Activated naive CD4-positive, alpha-beta T cell treated with anti-CD3 and anti-CD28 coated beads, Interleukin-2, amount 10 ng/mL, durations not matched to agents 7 days and 5 days (primary cell): ENCODE results near the gene CSNK1A1.

Source experiments
- CTCF ChIA-PET: fragments of 350-600 bp; sonication (Branson Sonifier 250); formaldehyde crosslinking; loops from one replicate; lab custom pipeline; 2021; ENCODE audit warnings: antibody characterized with exemption; lab: Charles Lee
- DNase-seq: peaks from one replicate; pipeline ENCODE4 v3.0.0-alpha.2; 2020
- H3K27ac Mint-ChIP-seq: one replicate; pipeline ENCODE4 v1.8.0; 2021; ENCODE audit warnings: mild to moderate bottlenecking, moderate library complexity, mixed read lengths
- H3K27me3 Mint-ChIP-seq: one replicate; pipeline ENCODE4 v1.8.0; 2021; ENCODE audit warnings: mild to moderate bottlenecking, mixed read lengths
- H3K36me3 Mint-ChIP-seq: one replicate; pipeline ENCODE4 v1.8.0; 2021; ENCODE audit warnings: mixed read lengths
- H3K4me1 Mint-ChIP-seq: one replicate; pipeline ENCODE4 v1.8.0; 2021; ENCODE audit warnings: mixed read lengths
- H3K4me3 Mint-ChIP-seq: one replicate; pipeline ENCODE4 v1.8.0; 2021; ENCODE audit warnings: mild to moderate bottlenecking, moderate library complexity, mixed read lengths
- H3K9me3 Mint-ChIP-seq: one replicate; pipeline ENCODE4 v1.8.0; 2021; ENCODE audit warnings: mixed read lengths

The CSNK1A1 gene

DNA sequence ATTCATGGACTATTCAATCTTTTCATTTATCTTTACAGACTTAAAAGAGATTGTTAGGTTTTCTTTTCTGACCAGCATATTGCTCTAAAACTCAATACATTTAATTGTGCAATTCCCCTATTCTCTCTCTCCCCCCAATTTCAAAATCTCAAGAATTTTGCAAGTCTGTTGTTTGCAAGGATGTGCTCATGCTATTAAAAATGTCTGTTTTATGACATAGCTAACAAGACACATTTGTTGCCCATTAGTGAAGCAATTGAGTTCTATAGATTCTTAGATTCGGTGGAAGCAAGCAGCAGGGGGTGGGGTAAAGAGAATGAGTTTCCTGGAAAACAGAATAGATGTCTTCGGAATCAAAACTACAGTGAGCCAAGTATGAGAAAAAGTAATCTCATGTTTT is 8.5 kb upstream of the CSNK1A1 start:
- no peak for DNase-seq
- no peak overlapping the region for H3K27ac Mint-ChIP-seq
- H3K4me3 Mint-ChIP-seq, result no peak overlapping the region
- no peaks in the 10 kb centered on the region for H3K27me3 Mint-ChIP-seq
- peaks cover 30% of the 10 kb centered on the region for H3K4me1 Mint-ChIP-seq
- H3K36me3 Mint-ChIP-seq, result no peaks in the 10 kb centered on the region
- CTCF ChIA-PET, result interaction anchor here (1.0 to 1.2 kb wide), 2 partner anchors 117 to 192 kb away, joined by 4 read pairs; no protein-coding TSS in a partner anchor
- H3K9me3 Mint-ChIP-seq, result no peaks in the 10 kb centered on the region

DNA sequence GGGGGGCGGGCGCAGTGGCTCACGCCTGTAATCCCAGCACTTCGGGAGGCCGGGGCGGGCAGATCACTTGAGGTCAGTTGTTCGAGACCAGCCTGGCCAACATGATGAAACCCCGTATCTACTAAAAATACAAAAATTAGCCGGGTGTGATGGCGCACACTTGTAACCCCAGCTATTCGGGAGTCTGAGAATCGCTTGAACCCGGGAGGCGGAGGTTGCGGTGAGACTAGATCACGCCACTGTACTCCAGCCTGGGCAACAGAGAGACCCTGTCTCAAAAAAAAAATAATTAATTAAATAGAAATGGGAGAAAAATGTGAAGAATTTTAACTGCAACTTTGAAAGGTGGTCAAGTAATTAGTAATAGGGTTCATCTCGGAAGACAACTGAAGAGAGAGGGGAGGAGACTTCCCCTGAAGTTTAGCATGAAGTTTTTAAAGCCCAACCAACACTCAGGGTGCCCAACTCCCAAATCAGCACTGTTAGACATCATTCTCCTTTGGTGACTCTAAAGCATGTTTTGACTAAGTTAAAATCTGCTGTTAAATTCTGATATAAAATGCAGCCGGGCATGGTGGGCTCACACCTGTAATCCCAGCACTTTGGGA is 1.4 kb upstream of the CSNK1A1 start:
- Mint-ChIP-seq H3K9me3 (no peaks in the 10 kb centered on the region), H3K4me3 (no peak overlapping the region), H3K4me1 (peaks cover 24% of the 10 kb centered on the region), H3K27ac (no peak overlapping the region), H3K27me3 (peaks cover 4% of the 10 kb centered on the region), H3K36me3 (peaks cover 25% of the 10 kb centered on the region)
- CTCF ChIA-PET, result interaction anchor here (3.0 kb wide), 1 partner anchor 9 kb away, joined by 24 read pairs; no protein-coding TSS in a partner anchor
- DNase-seq, result no peak

DNA sequence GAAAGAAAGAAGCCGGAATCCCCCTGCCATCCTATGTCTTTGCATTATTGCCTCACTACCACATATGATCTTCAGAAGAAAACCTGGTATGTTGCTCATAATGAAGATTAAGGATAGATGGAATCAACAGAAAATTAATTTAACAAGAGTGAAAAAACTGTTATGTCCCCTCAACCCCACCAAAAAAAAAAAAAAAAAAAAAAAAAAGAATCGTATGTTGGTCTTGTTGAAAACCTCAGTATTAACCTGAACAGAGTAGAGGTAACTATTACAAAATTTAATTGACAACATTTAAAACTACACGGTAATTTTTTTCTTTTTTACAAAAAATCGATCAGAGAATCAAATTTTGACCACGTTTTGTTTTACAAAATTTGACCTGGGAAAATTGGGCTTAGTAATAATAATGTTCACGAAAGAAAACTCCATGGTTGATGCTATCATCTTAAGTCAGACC is 827 bp upstream of the CSNK1A1 start:
- Mint-ChIP-seq H3K27ac (peak overlapping the region; percentile 97), H3K4me3 (peak overlapping the region; percentile 95), H3K9me3 (no peaks in the 10 kb centered on the region), H3K4me1 (peaks cover 30% of the 10 kb centered on the region), H3K36me3 (peaks cover 31% of the 10 kb centered on the region), H3K27me3 (peaks cover 4% of the 10 kb centered on the region)
- CTCF ChIA-PET, result interaction anchor here (0.9 to 3.0 kb wide), 5 partner anchors 10 to 115 kb away, joined by 3 to 24 read pairs (median 4); no protein-coding TSS in a partner anchor
- no peak for DNase-seq

DNA sequence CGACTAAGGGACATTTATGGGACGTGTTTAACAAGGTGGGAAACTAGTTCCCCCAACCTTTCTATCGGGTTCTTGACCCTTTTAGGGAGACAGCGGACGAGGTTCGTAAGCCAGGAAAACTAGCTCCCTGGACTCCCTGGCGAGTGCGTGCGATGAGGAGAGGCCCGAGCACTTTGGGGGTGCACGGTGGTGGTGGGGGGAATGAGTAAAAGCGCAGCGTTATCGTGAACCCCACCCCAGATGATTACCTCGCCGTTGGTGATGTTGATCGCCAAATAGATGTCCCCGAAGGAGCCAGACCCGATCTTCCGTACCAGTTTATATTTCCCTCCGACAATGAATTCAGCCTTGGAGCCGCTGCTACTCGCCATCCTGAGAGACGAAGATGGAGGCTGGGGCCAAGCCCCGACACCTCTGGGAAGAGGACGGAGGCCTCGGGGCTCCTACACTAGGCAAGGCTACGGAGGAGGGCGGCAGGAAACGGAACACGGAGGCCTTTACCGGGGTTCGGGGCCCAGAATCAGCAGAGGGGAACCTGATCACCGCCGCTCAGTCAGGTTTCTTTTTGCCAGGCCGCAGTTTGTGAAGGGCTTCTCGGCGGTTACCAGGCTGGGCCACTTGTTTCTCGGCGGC is 529 bp downstream of the CSNK1A1 start:
- peak overlapping the region; percentile 97 for H3K27ac Mint-ChIP-seq
- H3K9me3 Mint-ChIP-seq, result no peaks in the 10 kb centered on the region
- peaks cover 4% of the 10 kb centered on the region for H3K27me3 Mint-ChIP-seq
- CTCF ChIA-PET, result interaction anchor here (0.5 to 3.0 kb wide), 8 partner anchors 11 to 114 kb away, joined by 3 to 24 read pairs (median 4); no protein-coding TSS in a partner anchor
- no peak for DNase-seq
- peaks cover 39% of the 10 kb centered on the region for H3K4me1 Mint-ChIP-seq
- peaks cover 39% of the 10 kb centered on the region for H3K36me3 Mint-ChIP-seq
- H3K4me3 Mint-ChIP-seq, result peak overlapping the region; percentile 95

DNA sequence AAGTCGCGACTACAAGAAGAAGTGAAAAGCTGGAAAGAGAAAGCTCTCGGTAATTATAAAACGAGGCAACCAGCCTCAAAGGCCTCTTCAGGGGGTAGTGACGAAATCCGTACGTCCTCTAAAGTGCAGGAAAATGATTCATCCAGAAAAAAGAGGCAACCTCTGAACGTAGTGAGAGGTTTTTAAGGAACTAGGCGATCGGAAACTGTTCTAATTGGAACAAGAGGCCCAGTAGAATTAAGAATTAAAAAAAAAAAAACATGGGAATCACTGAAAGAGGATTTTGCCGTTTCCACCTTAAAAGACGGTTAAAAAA is 1.0 kb downstream of the CSNK1A1 start:
- Mint-ChIP-seq H3K9me3 (no peaks in the 10 kb centered on the region), H3K27ac (peak overlapping the region; percentile 97), H3K4me3 (peak overlapping the region; percentile 95), H3K4me1 (peaks cover 43% of the 10 kb centered on the region), H3K36me3 (peaks cover 44% of the 10 kb centered on the region), H3K27me3 (peaks cover 4% of the 10 kb centered on the region)
- CTCF ChIA-PET, result interaction anchor here (1.2 to 2.0 kb wide), 3 partner anchors 13 to 35 kb away, joined by 3 to 8 read pairs (median 6); no protein-coding TSS in a partner anchor
- peak; percentile 27 for DNase-seq

DNA sequence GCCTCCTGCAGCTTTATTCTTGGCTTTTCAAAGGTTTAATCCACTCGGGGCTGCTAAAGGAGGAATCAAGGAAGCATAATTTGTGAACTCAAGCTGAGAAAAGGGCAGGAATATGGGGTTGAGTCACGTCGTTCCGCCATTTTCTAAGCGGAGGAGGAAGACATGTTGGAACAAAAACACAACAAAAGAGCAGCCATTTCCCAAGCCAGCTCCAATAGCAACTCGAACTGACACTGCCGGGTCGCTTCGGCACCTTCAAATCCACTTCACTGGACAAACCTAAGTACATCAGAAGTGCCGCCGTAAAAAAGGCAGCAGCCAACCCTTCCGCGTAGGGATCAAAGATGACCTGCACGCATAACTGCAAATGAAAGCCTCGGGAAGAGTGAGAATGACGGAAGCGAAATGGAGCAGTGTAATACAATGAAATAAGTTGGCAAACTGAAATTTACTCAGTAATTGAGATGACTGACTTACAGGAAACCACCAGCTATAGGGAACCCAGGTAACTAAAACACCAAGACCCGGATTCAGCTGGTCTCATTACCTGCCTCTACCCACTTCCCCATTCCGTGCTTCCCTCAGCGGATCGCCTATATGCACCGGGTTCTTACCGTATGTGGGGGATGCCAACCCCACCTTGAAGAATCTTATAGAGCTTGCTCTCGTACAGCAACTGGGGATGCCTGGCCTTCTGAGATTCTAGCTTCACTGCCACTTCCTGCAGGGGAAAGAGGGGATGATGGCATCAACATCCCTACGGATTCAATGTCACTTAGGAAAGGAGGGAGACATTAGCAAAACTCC is 1.6 kb downstream of the CSNK1A1 start:
- peak; percentile 62 for DNase-seq
- no peaks in the 10 kb centered on the region for H3K9me3 Mint-ChIP-seq
- H3K4me3 Mint-ChIP-seq, result peak overlapping the region; percentile 95
- peaks cover 43% of the 10 kb centered on the region for H3K4me1 Mint-ChIP-seq
- H3K27ac Mint-ChIP-seq, result peak overlapping the region; percentile 97
- CTCF ChIA-PET, result interaction anchor here (1.0 to 1.9 kb wide), 3 partner anchors 13 to 110 kb away, joined by 3 to 8 read pairs (median 3); no protein-coding TSS in a partner anchor
- H3K36me3 Mint-ChIP-seq, result peaks cover 44% of the 10 kb centered on the region
- H3K27me3 Mint-ChIP-seq, result peaks cover 4% of the 10 kb centered on the region

DNA sequence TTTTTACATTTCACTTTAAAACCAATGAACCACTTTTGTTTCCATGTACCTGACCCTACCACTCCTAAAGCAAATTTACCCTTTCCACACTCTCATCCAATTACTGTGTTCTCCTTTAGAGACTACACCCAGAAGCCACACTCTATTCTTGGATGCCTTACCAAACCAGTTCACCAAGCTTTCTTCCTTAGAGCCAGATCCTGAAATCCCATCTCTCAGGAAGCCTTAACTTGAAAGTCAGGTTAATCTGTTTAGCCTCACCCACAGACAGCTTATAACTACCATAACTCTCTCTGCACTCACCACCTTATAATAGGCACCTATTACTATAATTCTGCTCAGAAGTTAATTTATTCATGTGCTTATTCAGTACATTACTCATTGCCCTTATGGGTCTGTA is 4.3 kb downstream of the CSNK1A1 start:
- CTCF ChIA-PET, result interaction anchor here (0.6 kb wide), 1 partner anchor 120 kb away, joined by 3 read pairs; no protein-coding TSS in a partner anchor
- DNase-seq, result no peak
- Mint-ChIP-seq H3K27ac (peak overlapping the region; percentile 6), H3K4me1 (peaks cover 52% of the 10 kb centered on the region), H3K9me3 (no peaks in the 10 kb centered on the region), H3K4me3 (no peak overlapping the region), H3K27me3 (peaks cover 4% of the 10 kb centered on the region), H3K36me3 (peaks cover 53% of the 10 kb centered on the region)

DNA sequence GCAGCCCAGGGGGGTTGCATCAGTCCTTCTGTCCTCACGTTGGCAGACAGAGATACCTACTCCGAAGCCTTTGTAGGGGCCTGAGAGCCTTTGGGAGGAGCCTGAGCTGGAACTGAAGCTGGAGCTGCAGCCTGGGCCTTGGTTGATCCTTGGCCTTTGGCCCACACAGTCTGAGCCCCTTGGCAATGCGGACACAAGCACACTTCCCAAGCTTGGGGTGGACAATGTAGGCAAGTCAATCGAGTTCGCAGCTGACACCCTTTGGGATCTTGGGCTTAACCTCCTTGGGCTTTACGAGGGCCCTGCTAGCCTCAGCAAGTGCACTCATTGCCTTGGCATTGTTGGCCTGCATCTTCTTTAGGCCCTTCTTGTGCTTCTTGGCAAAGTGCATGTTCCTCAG is 5.9 kb downstream of the CSNK1A1 start:
- DNase-seq, result no peak
- Mint-ChIP-seq H3K36me3 (peaks cover 53% of the 10 kb centered on the region), H3K4me1 (peaks cover 53% of the 10 kb centered on the region), H3K27ac (no peak overlapping the region), H3K4me3 (no peak overlapping the region), H3K9me3 (no peaks in the 10 kb centered on the region), H3K27me3 (no peaks in the 10 kb centered on the region)
- CTCF ChIA-PET, result interaction anchor here (1.5 kb wide), 1 partner anchor 18 kb away, joined by 6 read pairs; no protein-coding TSS in a partner anchor

DNA sequence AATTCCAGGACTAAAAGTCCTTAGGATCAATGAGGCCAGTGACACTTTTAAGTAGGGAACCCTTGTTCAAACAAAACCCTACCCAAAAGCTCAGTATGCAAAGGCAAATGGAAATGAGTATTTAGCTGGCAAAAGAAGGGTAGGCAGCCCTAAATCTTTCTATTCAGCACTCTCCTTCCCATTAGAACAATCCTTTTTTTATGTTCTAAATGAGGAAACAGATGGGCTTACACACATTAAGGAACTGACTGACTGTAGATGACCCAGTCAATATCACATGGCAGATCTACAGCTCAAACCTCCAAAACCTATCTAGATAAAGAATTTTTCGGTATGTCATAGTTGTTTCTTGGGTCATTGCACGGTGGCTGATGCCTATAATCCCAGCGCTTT is 7.2 kb downstream of the CSNK1A1 start:
- no peak for DNase-seq
- Mint-ChIP-seq H3K27me3 (no peaks in the 10 kb centered on the region), H3K9me3 (no peaks in the 10 kb centered on the region), H3K27ac (no peak overlapping the region), H3K36me3 (peaks cover 42% of the 10 kb centered on the region), H3K4me1 (peaks cover 57% of the 10 kb centered on the region), H3K4me3 (no peak overlapping the region)
- CTCF ChIA-PET, result interaction anchor here (0.6 to 1.5 kb wide), 6 partner anchors 19 to 212 kb away, joined by 3 to 7 read pairs (median 4); no protein-coding TSS in a partner anchor

DNA sequence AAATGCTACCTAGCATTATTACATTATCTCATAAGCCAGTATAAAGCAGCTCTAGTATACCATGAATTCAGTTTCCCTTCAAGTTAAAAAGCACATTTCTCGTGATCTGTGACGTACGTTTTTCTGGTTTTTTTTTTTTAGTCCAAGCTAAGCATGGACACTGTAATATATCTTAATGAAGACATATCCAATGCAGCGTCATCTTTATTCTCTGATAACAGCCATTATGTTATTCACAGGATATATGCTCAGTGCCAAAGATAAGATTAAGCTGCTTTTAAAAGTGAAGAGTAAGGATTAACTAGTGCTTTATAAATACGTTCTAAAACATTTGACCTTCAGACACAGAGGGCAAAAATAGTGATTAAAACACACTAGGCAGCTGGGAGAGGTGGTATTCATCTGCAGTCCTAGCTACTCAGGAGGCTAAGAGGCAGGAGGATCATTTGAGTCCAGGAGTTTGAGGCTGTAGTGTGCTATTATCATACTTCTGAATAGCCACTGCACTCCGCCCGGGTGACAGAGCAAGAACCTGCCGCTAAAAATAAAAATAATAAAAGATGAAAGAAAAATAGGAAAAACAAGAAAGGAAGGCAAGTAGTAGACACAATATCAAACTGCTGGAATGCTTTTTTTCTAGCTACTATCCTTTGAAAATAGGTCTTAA is 7.7 kb downstream of the CSNK1A1 start:
- H3K27me3 Mint-ChIP-seq, result no peaks in the 10 kb centered on the region
- peaks cover 54% of the 10 kb centered on the region for H3K4me1 Mint-ChIP-seq
- H3K4me3 Mint-ChIP-seq, result no peak overlapping the region
- CTCF ChIA-PET, result interaction anchor here (0.6 to 1.5 kb wide), 6 partner anchors 19 to 212 kb away, joined by 3 to 7 read pairs (median 4); no protein-coding TSS in a partner anchor
- H3K9me3 Mint-ChIP-seq, result no peaks in the 10 kb centered on the region
- H3K36me3 Mint-ChIP-seq, result peaks cover 39% of the 10 kb centered on the region
- H3K27ac Mint-ChIP-seq, result no peak overlapping the region
- DNase-seq, result no peak

DNA sequence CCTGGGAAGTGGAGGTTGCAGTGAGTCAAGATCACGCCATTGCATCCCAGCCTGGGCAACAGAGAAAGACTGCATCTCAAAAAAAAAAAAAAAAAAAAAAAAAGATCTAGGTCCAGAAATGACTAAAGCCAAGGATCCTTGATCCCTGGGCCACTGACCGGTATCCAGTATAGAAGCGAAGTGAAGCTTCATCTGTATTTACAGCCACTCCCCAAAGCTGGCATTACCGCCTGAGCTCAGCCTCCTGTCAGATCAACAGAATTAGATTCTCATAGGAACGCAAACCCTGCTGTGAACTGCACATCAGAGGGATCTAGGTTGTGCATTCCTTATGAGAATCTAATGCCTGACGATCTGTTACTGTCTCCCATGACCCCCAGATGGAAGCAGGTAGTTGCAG is 9.3 kb downstream of the CSNK1A1 start:
- CTCF ChIA-PET, result interaction anchor here (0.7 kb wide), 2 partner anchors 23 to 34 kb away, joined by 3 read pairs; no protein-coding TSS in a partner anchor
- Mint-ChIP-seq H3K27me3 (no peaks in the 10 kb centered on the region), H3K36me3 (peaks cover 41% of the 10 kb centered on the region), H3K4me1 (peaks cover 46% of the 10 kb centered on the region), H3K9me3 (no peaks in the 10 kb centered on the region), H3K4me3 (no peak overlapping the region), H3K27ac (no peak overlapping the region)
- no peak for DNase-seq

DNA sequence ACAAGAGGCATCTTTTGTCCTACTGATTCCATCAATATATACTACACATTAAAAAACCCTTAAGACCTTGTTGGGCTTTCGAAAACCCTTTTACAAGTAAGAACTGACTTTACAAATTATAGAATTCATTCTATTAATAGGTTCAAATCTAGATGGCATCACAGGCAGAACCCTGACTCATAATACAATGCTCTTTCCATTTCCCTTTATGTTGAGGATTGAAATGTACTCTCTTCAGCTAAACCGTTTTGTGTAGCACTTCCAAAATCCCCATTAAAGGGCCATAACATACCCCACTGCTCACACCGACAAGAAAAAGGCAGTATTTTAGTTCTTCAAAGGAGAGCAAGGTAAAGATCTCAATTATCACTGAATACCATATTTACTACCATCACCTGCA is 11.2 kb downstream of the CSNK1A1 start:
- Mint-ChIP-seq H3K27ac (no peak overlapping the region), H3K4me1 (peaks cover 44% of the 10 kb centered on the region), H3K27me3 (no peaks in the 10 kb centered on the region), H3K36me3 (peaks cover 38% of the 10 kb centered on the region), H3K9me3 (no peaks in the 10 kb centered on the region), H3K4me3 (no peak overlapping the region)
- no peak for DNase-seq
- CTCF ChIA-PET, result no interaction called here

DNA sequence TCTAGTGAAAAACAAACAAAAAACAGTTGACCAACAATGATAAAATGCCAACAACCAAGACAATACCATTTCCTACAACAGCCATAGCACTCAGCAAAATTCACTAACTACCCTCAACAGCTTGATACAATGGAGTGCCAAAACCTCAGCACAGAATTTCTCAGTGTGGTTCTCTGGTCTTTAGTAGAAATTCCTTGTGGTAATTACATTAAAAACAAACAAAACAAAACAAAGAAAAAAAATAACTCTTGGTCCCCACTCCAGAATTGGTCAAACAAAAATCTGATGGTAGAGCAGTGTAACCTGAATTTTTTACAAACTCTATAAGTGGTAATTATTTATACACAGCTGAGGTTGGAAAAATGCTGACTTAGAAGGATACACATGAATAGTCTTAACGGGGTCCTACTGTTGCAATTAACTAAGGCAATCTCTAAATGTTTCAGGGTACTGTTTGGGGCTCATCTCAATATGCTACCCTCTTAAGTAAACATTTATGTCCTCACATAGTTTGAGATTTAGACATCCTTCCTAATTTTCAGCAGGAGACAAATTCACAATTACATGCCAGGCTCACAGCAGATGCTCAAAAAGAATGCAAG is 13.8 kb downstream of the CSNK1A1 start:
- CTCF ChIA-PET, result interaction anchor here (1.2 kb wide), 2 partner anchors 43 to 68 kb away, joined by 3 to 5 read pairs; no protein-coding TSS in a partner anchor
- no peak overlapping the region for H3K27ac Mint-ChIP-seq
- H3K27me3 Mint-ChIP-seq, result no peaks in the 10 kb centered on the region
- no peak for DNase-seq
- H3K4me1 Mint-ChIP-seq, result peaks cover 46% of the 10 kb centered on the region
- no peak overlapping the region for H3K4me3 Mint-ChIP-seq
- peaks cover 45% of the 10 kb centered on the region for H3K36me3 Mint-ChIP-seq
- no peaks in the 10 kb centered on the region for H3K9me3 Mint-ChIP-seq
